ENCODE data around the gene ARHGAP9. TPM values are rescaled to one million over a fixed set of nuclear protein-coding genes. Genes with fewer than 3 reads are reported as not detected.
A peak's percentile ranks its signal among the peaks of the same experiment; 100 is the strongest.
"Not testable (repeated sequence)": the region's sequence is repeated elsewhere in the genome, so short reads cannot be mapped to it uniquely, and the experiment has no call there.

ARHGAP9 gene
- polyA plus RNA-seq, 6 donors from 2014 or later, result 152 to 231 (median 164) TPM

GRCh38 chr12:57521525-57522010, 41.9 kb upstream of the ARHGAP9 start:
- Mint-ChIP-seq H3K4me1 (peaks cover 49 to 67% (median 65%) of the 10 kb centered on the region in 3 donors), H3K4me3 (peak overlapping the region; percentile 93 to 99 (median 98)), H3K27me3 (no peaks in the 10 kb centered on the region), H3K36me3 (peaks cover 0 to 9% of the 10 kb centered on the region in 2 donors), H3K27ac (peak overlapping the region; percentile 99 to 100 (median 100)), H3K9me3 (no peaks in the 10 kb centered on the region)
- DNase-seq, result no peak
- no peak for ATAC-seq (ENCODE audit: low read depth in 2 of 2)

DNA sequence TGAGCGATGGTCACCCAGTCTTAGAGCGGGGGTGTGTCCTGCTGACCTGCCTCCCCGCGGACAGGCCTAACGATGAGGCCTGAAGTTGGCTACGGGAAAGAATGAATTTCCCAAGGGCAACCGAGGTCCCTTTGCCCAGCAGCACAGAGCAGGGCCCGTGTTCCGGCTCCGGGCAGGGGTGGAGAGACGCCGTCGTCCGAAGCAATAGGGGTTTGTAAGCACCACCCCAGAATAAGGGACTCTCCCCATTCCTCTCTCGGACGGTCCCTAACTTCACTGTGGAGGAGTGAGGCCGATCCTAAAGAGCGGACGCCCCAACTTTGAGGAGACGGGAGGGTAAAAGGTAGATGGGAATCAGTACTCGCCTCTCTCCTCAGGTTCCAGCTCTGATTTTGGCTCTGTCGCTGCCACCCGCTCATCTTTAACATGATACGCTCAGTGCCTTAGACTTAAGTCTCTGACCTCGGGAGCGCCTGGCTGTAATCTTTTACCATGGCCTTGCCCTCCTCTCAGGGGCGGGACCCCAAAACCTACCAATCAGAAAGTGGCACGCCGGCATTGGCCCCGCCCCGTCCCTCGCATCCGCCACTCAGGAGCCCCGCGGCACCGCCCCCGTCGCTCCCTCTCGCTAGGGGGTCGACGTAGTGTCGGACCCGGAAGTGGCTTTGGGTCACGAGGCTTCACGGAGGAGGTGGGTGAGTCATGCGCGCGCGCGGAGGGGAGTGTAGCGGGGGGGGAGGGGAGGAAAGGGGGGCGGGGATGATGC, 40.6 kb upstream of the ARHGAP9 start, which contains the start of gene DDIT3:
Gene DDIT3, minus strand, starts transcription at position 462 of the 766 bp plus-strand sequence. CDS start 3,108 bp downstream, outside the sequence.
- Mint-ChIP-seq H3K4me1 (peaks cover 43 to 64% (median 63%) of the 10 kb centered on the region in 3 donors), H3K27ac (peak within 1 kb of the TSS; percentile 99 to 100 (median 100)), H3K9me3 (no peaks in the 10 kb centered on the region), H3K36me3 (peaks cover 0 to 9% of the 10 kb centered on the region in 2 donors), H3K4me3 (peak within 1 kb of the TSS; percentile 93 to 100 (median 99)), H3K27me3 (no peaks in the 10 kb centered on the region)
- DNase-seq, result peak; percentile 100
- peak; percentile 71 to 73 for ATAC-seq (ENCODE audit: low read depth in 2 of 2)

DNA sequence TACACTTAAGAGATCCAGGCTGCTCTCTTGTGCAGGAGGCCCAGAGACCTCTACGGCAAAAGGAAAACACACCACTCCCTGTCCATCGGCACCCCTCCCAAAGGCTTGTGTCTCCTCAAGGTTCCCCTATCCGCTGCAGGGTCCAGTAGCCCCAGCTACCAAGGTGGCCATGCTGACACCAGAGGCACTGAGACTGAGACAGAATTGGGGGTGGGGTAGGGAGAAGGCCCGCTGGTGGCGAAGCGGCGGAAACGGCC, 40.1 kb upstream of the ARHGAP9 start:
- ATAC-seq (ENCODE audit: low read depth in 2 of 2) (no peak), DNase-seq (no peak)
- Mint-ChIP-seq H3K4me1 (peaks cover 43 to 59% (median 59%) of the 10 kb centered on the region in 3 donors), H3K4me3 (peak overlapping the region; percentile 93 to 100 (median 99)), H3K27ac (peak overlapping the region; percentile 99 to 100 (median 100)), H3K9me3 (no peaks in the 10 kb centered on the region), H3K27me3 (no peaks in the 10 kb centered on the region), H3K36me3 (peaks cover 0 to 9% of the 10 kb centered on the region in 2 donors)

- no peak for DNase-seq
- Mint-ChIP-seq H3K27me3 (no peaks in the 10 kb centered on the region), H3K4me3 (peak overlapping the region; percentile 93 to 100 (median 99))
Measured at GRCh38 chr12:57518920-57519795, 39.5 kb upstream of the ARHGAP9 start.

DNA sequence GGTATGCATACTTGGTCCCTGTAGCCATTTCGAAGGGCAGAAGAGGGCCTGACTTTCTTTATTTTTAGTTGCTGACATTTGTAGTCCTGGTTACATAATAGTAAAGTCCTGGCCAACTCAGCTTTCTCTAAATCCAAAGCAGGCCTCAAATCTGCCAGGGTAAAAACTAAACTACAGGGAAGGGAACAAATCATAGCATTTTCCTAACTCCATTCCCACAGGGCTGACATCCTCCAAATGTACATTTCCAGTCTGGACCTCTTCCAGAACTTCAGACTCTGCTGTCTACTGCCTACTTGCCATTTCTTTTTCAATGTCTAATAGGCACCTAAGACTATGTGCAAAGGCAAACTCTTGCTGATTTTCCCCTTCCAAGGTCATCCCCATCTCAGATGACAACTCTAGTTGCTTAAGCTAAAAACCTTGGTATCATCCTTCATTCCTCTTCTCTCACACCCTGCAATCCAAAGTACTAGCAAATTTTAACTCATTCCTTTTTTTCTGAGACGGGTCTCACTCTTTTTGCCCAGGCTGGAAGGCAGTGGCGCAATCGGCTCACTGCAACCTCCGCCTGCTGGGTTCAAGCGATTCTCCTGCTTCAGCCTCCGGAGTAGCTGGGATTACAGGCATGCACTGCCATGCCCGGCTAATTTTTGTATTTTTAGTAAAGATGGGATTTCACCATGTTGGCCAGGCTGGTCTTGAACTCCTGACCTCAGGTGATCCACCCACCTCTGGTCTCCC, 38.7 kb upstream of the ARHGAP9 start:
- Mint-ChIP-seq H3K36me3 (peaks cover under 1 to 9% of the 10 kb centered on the region in 2 donors), H3K9me3 (no peaks in the 10 kb centered on the region), H3K4me1 (peaks cover 30 to 47% (median 45%) of the 10 kb centered on the region in 3 donors), H3K27me3 (no peaks in the 10 kb centered on the region), H3K4me3 (peak overlapping the region in 7 of 8 donors; percentile 93 to 100 (median 99)), H3K27ac (peak overlapping the region in 5 of 6 donors; percentile 95 to 100 (median 100))
- DNase-seq, result no peak
- no peak for ATAC-seq (ENCODE audit: low read depth in 2 of 2)

More at GRCh38 chr12:57518920-57519795, 39.5 kb upstream of the ARHGAP9 start:
- H3K4me1 Mint-ChIP-seq, result peaks cover 38 to 54% (median 53%) of the 10 kb centered on the region in 3 donors
- H3K27ac Mint-ChIP-seq, result peak overlapping the region; percentile 99 to 100 (median 100)
- peaks cover 0 to 9% of the 10 kb centered on the region in 2 donors for H3K36me3 Mint-ChIP-seq
- no peak for ATAC-seq (ENCODE audit: low read depth in 2 of 2)
- H3K9me3 Mint-ChIP-seq, result no peaks in the 10 kb centered on the region

DNA sequence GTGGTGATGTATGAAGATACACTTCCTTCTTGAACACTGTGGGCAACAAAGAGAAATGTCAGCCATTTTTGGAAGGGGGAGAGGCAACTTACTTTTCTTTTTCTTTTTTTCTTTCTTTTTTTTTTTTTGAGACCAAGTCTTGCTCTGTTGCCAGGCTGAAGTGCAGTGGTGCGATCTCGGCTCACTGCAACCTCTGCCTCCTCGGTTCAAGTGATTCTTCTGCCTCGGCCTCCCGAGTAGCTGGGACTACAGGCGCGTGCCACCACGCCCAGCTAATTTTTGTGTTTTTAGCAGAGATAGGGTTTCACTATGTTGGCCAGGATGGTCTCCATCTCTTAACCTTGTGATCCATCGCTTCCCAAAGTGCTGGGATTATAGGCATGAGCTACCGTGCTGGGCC, 38.1 kb upstream of the ARHGAP9 start:
- not testable (repeated sequence) for ATAC-seq (ENCODE audit: low read depth in 2 of 2); H3K9me3 Mint-ChIP-seq; H3K27me3 Mint-ChIP-seq; H3K36me3 Mint-ChIP-seq; DNase-seq
- Mint-ChIP-seq H3K4me3 (peak overlapping the region in 3 of 8 donors; percentile 19 to 96 (median 42)), H3K4me1 (peaks cover 26 to 46% (median 40%) of the 10 kb centered on the region in 3 donors), H3K27ac (peak overlapping the region in 4 of 6 donors; percentile 38 to 100 (median 80))

- ATAC-seq (ENCODE audit: low read depth in 2 of 2) (no peak), DNase-seq (no peak)
- Mint-ChIP-seq H3K9me3 (no peaks in the 10 kb centered on the region), H3K4me3 (peak overlapping the region in 3 of 8 donors; percentile 19 to 96 (median 20)), H3K27me3 (no peaks in the 10 kb centered on the region), H3K36me3 (peaks cover 9 to 12% of the 10 kb centered on the region in 2 donors), H3K27ac (peak overlapping the region in 4 of 6 donors; percentile 3 to 100 (median 64)), H3K4me1 (peaks cover 31 to 45% (median 40%) of the 10 kb centered on the region in 3 donors)
Measured at GRCh38 chr12:57517187-57517586, 37.5 kb upstream of the ARHGAP9 start.

GRCh38 chr12:57516617-57517153, 37.0 kb upstream of the ARHGAP9 start:
- no peaks in the 10 kb centered on the region for H3K9me3 Mint-ChIP-seq
- no peaks in the 10 kb centered on the region for H3K27me3 Mint-ChIP-seq
- peak overlapping the region in 2 of 6 donors; percentile 82 to 100 for H3K27ac Mint-ChIP-seq
- H3K4me1 Mint-ChIP-seq, result peaks cover 30 to 40% (median 35%) of the 10 kb centered on the region in 3 donors
- no peak for DNase-seq
- peaks cover 9 to 17% of the 10 kb centered on the region in 2 donors for H3K36me3 Mint-ChIP-seq
- H3K4me3 Mint-ChIP-seq, result peak overlapping the region in 2 of 8 donors; percentile 76 to 96
- no peak for ATAC-seq (ENCODE audit: low read depth in 2 of 2)

GRCh38 chr12:57515934-57516541, 36.4 kb upstream of the ARHGAP9 start:
- Mint-ChIP-seq H3K27ac (peak overlapping the region in 5 of 6 donors; percentile 40 to 100 (median 56)), H3K4me1 (peaks cover 27 to 33% (median 31%) of the 10 kb centered on the region in 3 donors), H3K9me3 (no peaks in the 10 kb centered on the region), H3K4me3 (peak overlapping the region in 1 of 8 donors; percentile 65), H3K36me3 (peaks cover 9 to 19% of the 10 kb centered on the region in 2 donors), H3K27me3 (no peaks in the 10 kb centered on the region)
- no peak for DNase-seq
- ATAC-seq (ENCODE audit: low read depth in 2 of 2), result no peak

DNA sequence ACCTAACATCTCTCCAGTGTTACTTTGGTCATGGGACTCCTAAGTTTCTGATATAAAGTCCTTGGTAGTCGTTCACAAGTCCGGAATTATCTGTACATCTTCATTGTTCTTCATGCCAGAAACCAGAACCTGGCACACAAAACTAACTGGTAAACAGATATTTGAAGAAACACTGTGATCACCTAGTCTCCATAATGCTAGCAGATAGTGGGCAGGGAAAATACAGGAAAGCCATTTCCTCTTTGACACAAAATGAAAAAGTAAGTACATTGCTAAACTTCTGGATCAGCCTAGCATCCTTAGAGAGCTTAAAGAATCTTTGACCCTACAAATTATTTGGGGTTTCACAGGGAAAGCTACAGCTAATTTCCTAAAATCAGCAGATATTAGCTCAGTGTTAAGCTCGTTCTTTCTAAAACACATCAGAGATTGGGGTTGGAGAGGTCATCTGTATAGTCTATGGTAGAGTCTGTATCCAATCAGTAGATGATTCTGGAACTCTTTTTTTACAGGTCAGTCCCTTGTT, 35.8 kb upstream of the ARHGAP9 start:
- Mint-ChIP-seq H3K27me3 (no peaks in the 10 kb centered on the region), H3K9me3 (no peaks in the 10 kb centered on the region), H3K36me3 (peaks cover 9 to 19% of the 10 kb centered on the region in 2 donors), H3K4me3 (peak overlapping the region in 1 of 8 donors; percentile 65), H3K27ac (peak overlapping the region in 3 of 6 donors; percentile 50 to 100 (median 70)), H3K4me1 (peaks cover 22 to 31% (median 30%) of the 10 kb centered on the region in 3 donors)
- ATAC-seq (ENCODE audit: low read depth in 2 of 2), result no peak
- DNase-seq, result no peak

- Mint-ChIP-seq H3K27me3 (no peaks in the 10 kb centered on the region), H3K36me3 (peaks cover 9 to 21% of the 10 kb centered on the region in 2 donors), H3K9me3 (no peaks in the 10 kb centered on the region), H3K4me1 (peaks cover 18 to 28% (median 26%) of the 10 kb centered on the region in 3 donors), H3K4me3 (no peak overlapping the region), H3K27ac (peak overlapping the region in 3 of 6 donors; percentile 54 to 100 (median 70))
- ATAC-seq (ENCODE audit: low read depth in 2 of 2) (no peak), DNase-seq (no peak)
Measured at GRCh38 chr12:57514720-57515407, 35.2 kb upstream of the ARHGAP9 start.
